Suprapubic skin (tissue), 4 donors: ENCODE results near the gene VARS1.

Experiments used
- CTCF ChIP-seq, 2 donors: fragments of 200-600 bp in 1 of 2; fragments of 450-650 bp in 1 of 2; sonication (generic) in 1 of 2; IDR thresholded peaks; one replicate each; pipeline ENCODE4 v1.5.1; 2016 to 2019; ENCODE audit warnings: antibody characterized with exemption in 2 of 2, mild to moderate bottlenecking in 1 of 2, moderate library complexity in 1 of 2
- EP300 ChIP-seq: sonication (generic); formaldehyde crosslinking; IDR thresholded peaks from one replicate; pipeline ENCODE4 v1.6.1; 2017; ENCODE audit warnings: antibody characterized with exemption
- POLR2A ChIP-seq, 2 donors: fragments of 450-650 bp; IDR thresholded peaks; one replicate each; pipeline ENCODE4 v1.6.1; 2017; ENCODE audit warnings: antibody characterized with exemption in 2 of 2, mild to moderate bottlenecking in 2 of 2, moderate library complexity in 2 of 2
- POLR2AphosphoS5 ChIP-seq, 3 donors: sonication (generic); formaldehyde crosslinking; IDR thresholded peaks; one replicate each; pipeline ENCODE4 v1.6.1; 2017; ENCODE audit warnings: antibody characterized with exemption in 3 of 3

GRCh38 chr6:31771992-31772358 lies 23.6 kb downstream of the VARS1 start:
- TF ChIP-seq CTCF (IDR thresholded peaks at IDR 0.05) (no peak), POLR2A (IDR thresholded peaks at IDR 0.05) (no peak), POLR2AphosphoS5 (IDR thresholded peaks at IDR 0.05) (no peak), EP300 (no peak)
